Right lobe of liver (tissue), 6 donors: ENCODE results near the gene RPS6KB2. TPM values are rescaled to one million over a fixed set of nuclear protein-coding genes. Genes with fewer than 3 reads are reported as not detected.
A peak's percentile ranks its signal among the peaks of the same experiment; 100 is the strongest.
"Not testable (repeated sequence)": the region's sequence is repeated elsewhere in the genome, so short reads cannot be mapped to it uniquely, and the experiment has no call there.

ENCODE experiments used
- ATAC-seq, 4 donors: fragments of 200-7000 bp; cut with Tn5 transposase; one replicate each; pipeline ENCODE4 v1.9.1; 2020; ENCODE audit warnings: mild to moderate bottlenecking in 4 of 4, moderate library complexity in 4 of 4
- DNase-seq, 3 donors: peaks; one replicate each; pipeline ENCODE4 v3.0.0-alpha.2; 2020
- H3K27ac ChIP-seq, 3 donors: fragments of 200-600 bp; one replicate each; pipeline ENCODE4 v1.8.0; 2022
- H3K27me3 ChIP-seq, 2 donors: fragments of 200-600 bp; one replicate each; pipeline ENCODE4 v1.8.0; 2022
- H3K36me3 ChIP-seq, 4 donors: fragments of 200-600 bp; sonication (generic) in 1 of 4; one replicate each; pipeline versions ENCODE4 v1.5.1 to v1.8.0; 2017 to 2022; ENCODE audit warnings: control low read depth in 1 of 4
- H3K4me1 ChIP-seq, 4 donors: fragments of 200-600 bp; sonication (generic) in 1 of 4; one replicate each; pipeline versions ENCODE4 v1.5.1 to v1.8.0; 2017 to 2022; ENCODE audit warnings: control low read depth in 1 of 4
- H3K4me3 ChIP-seq, 3 donors: fragments of 200-600 bp; one replicate each; pipeline ENCODE4 v1.8.0; 2022
- H3K9me3 ChIP-seq, 4 donors: fragments of 200-600 bp; sonication (generic) in 1 of 4; one replicate each; pipeline versions ENCODE4 v1.5.1 to v1.8.0; 2017 to 2022; ENCODE audit warnings: control low read depth in 1 of 4
- POLR2A ChIP-seq: fragments of 450-650 bp; IDR thresholded peaks from one replicate; pipeline ENCODE4 v1.6.1; 2017; ENCODE audit warnings: antibody characterized with exemption, mild to moderate bottlenecking
- WGBS: methylation state at CpG from one replicate; pipeline ENCODE4 v1.1.6; 2018; ENCODE audit warnings: low coverage, low lambda C conversion rate; ENCODE audit not compliant: insufficient coverage; ENCODE audit errors: missing lambda C conversion rate; 5-methylcytosine and 5-hydroxymethylcytosine counted together
- intact Hi-C, 2 donors: fragments of 100-400 bp; cut with DNase I; formaldehyde crosslinking; loops; one replicate each; pipeline versions ENCODE4 v1.11.2 to v1.14.1; 2022
- total RNA-seq, 6 experiments: library from RNA; depleted of rRNA in 2 of 6; stranded (reverse); fragments of >200 nt in 2 of 6; fragmentation: NEBNext Ultra II Directional in 3 of 6; extraction: Animal tissue kit (Norgen Biotek cat#: 25700) in 3 of 6; gene quantifications; one replicate each; pipeline versions ENCODE4 v1.1.0 to v1.2.4, GENCODE V29; 2016 to 2023
- TF ChIP-seq, protein P1 (sequence below), 4 donors: fragments of 200-600 bp in 3 of 4; fragments of 450-650 bp in 1 of 4; IDR thresholded peaks; one replicate each; pipeline versions ENCODE4 v1.5.1 to v1.8.0; 2016 to 2022; ENCODE audit warnings: antibody characterized with exemption in 4 of 4, mild to moderate bottlenecking in 2 of 4
- donor health status: DM: no; HTN: yes; CAD: no.
- donor health status: DM: no; HTN: no; CAD: no.
- donor health status: DM: no; HTN: no; CAD: no.
- donor health status: DM: no; HTN: yes; CAD: no.
- donor health status: DM: no; HTN: yes; CAD: no.

RPS6KB2 gene
- total RNA-seq, 6 experiments from 2014 or later = 18.8 to 37.1 (median 27.1) TPM

DNA sequence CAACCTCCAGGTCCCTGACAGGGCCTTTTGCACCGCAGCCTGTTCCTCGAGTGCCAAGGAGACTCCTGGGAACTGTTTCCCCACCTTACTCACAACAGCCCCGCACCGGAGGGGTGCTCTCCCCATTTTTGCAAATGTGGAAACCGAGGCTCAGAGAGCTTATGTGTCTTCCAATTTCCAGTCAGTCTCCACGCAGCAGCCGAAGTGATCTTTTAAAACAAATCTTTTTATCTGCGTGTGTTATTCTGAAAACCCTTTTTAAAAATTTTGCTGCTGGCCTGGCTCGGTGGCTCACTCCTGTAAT lies 41.2 kb downstream of the RPS6KB2 start:
- no peak for ATAC-seq
- no peaks in the 10 kb centered on the region for H3K36me3 ChIP-seq
- intact Hi-C loops = loop anchor here in 1 of 2 donors (5.0 kb wide), 1 partner anchor 38 kb away; the partner anchor contains the start of genes CDK2AP2 and PITPNM1
- H3K9me3 ChIP-seq = no peaks in the 10 kb centered on the region
- DNase-seq = no peak
- peaks cover 0 to 39% (median 13%) of the 10 kb centered on the region in 4 donors for H3K4me1 ChIP-seq
- 24% methylated on average over 7 of the region's 9 CpGs for WGBS
- H3K27me3 ChIP-seq = no peaks in the 10 kb centered on the region
- peak overlapping the region; percentile 90 to 96 (median 95) for H3K4me3 ChIP-seq
- TF ChIP-seq POLR2A = no peak
- TF ChIP-seq, protein P1, sequence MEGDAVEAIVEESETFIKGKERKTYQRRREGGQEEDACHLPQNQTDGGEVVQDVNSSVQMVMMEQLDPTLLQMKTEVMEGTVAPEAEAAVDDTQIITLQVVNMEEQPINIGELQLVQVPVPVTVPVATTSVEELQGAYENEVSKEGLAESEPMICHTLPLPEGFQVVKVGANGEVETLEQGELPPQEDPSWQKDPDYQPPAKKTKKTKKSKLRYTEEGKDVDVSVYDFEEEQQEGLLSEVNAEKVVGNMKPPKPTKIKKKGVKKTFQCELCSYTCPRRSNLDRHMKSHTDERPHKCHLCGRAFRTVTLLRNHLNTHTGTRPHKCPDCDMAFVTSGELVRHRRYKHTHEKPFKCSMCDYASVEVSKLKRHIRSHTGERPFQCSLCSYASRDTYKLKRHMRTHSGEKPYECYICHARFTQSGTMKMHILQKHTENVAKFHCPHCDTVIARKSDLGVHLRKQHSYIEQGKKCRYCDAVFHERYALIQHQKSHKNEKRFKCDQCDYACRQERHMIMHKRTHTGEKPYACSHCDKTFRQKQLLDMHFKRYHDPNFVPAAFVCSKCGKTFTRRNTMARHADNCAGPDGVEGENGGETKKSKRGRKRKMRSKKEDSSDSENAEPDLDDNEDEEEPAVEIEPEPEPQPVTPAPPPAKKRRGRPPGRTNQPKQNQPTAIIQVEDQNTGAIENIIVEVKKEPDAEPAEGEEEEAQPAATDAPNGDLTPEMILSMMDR (IDR thresholded peaks at IDR 0.05) = no peak
- H3K27ac ChIP-seq = peak overlapping the region; percentile 62 to 87 (median 85)

GRCh38 chr11:67470337-67471002 lies 42.2 kb downstream of the RPS6KB2 start:
- Histone ChIP-seq H3K27me3 (no peaks in the 10 kb centered on the region), H3K27ac (no peak overlapping the region), H3K36me3 (no peaks in the 10 kb centered on the region), H3K4me3 (no peak overlapping the region), H3K9me3 (no peaks in the 10 kb centered on the region), H3K4me1 (peaks cover 0 to 43% (median 12%) of the 10 kb centered on the region in 4 donors)
- no peak for ATAC-seq
- no peak for DNase-seq
- intact Hi-C loops = no loop called here
- TF ChIP-seq POLR2A = no peak
- TF ChIP-seq, protein P1 (IDR thresholded peaks at IDR 0.05) = no peak
- WGBS = 66% methylated on average over 8 of the region's 8 CpGs

GRCh38 chr11:67472882-67473281 lies 44.6 kb downstream of the RPS6KB2 start:
- TF ChIP-seq POLR2A = no peak
- TF ChIP-seq, protein P1 (IDR thresholded peaks at IDR 0.05) = no peak
- DNase-seq (peak in 1 of 3 donors; percentile 21), ATAC-seq (no peak)
- intact Hi-C loops = no loop called here
- Histone ChIP-seq H3K27ac (no peak overlapping the region), H3K27me3 (no peaks in the 10 kb centered on the region), H3K9me3 (no peaks in the 10 kb centered on the region), H3K4me3 (no peak overlapping the region), H3K4me1 (peaks cover 0 to 24% (median under 1%) of the 10 kb centered on the region in 4 donors), H3K36me3 (no peaks in the 10 kb centered on the region)
- 29% methylated on average over 4 of the region's 7 CpGs for WGBS

DNA sequence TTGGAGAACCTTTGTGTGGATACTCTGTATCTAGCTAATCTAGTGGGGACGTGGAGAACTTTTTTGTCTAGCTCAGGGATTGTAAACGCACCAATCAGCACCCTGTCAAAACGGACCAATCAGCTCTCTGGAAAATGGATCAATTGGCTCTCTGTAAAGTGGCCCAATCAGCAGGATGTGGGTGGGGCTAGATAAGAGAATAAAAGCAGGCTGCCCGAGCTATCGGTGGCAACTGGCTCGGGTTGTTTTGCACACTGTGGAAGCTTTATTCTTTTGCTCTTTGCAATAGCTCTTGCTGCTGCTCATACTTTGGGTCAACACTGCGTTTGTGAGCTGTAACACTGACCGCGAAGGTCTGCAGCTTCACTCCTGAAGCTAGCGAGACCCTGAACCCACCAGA lies 48.4 kb downstream of the RPS6KB2 start:
- H3K36me3 ChIP-seq, H3K27me3 ChIP-seq, H3K4me3 ChIP-seq, DNase-seq, ATAC-seq, H3K9me3 ChIP-seq, H3K27ac ChIP-seq, intact Hi-C loops: not testable (repeated sequence)
- peaks cover 0 to 11% (median 0%) of the 10 kb centered on the region in 4 donors for H3K4me1 ChIP-seq
- WGBS = 76% methylated on average over 9 of the region's 10 CpGs

- H3K9me3 ChIP-seq, H3K27ac ChIP-seq, H3K36me3 ChIP-seq, intact Hi-C loops, H3K4me3 ChIP-seq, ATAC-seq, H3K27me3 ChIP-seq, DNase-seq: not testable (repeated sequence)
- 76% methylated on average over 14 of the region's 16 CpGs for WGBS
- H3K4me1 ChIP-seq = peaks cover 0 to 14% (median 0%) of the 10 kb centered on the region in 4 donors
Measured at GRCh38 chr11:67477344-67478050, 49.2 kb downstream of the RPS6KB2 start.
